Nephron (organoid): Measurements from ENCODE around the gene VPS35L.

Experiments used
- H3K27ac Mint-ChIP-seq, 3 experiments: 2 replicates each; pipeline ENCODE4 v1.8.0; 2020; ENCODE audit warnings: mixed read lengths in 3 of 3, mild to moderate bottlenecking in 2 of 3, moderate library complexity in 1 of 3
- H3K27me3 Mint-ChIP-seq: 2 replicates; pipeline ENCODE4 v1.8.0; 2021; ENCODE audit warnings: low read depth, mild to moderate bottlenecking, moderate library complexity, mixed read lengths
- H3K36me3 Mint-ChIP-seq: 2 replicates; pipeline ENCODE4 v1.8.0; 2020; ENCODE audit warnings: low read depth, mixed read lengths
- H3K4me1 Mint-ChIP-seq: 2 replicates; pipeline ENCODE4 v1.8.0; 2020; ENCODE audit warnings: mixed read lengths
- H3K4me3 Mint-ChIP-seq, 3 experiments: 2 replicates each; pipeline ENCODE4 v1.8.0; 2020; ENCODE audit warnings: mild to moderate bottlenecking in 3 of 3, mixed read lengths in 3 of 3, moderate library complexity in 2 of 3
- H3K9me3 Mint-ChIP-seq: 2 replicates; pipeline ENCODE4 v1.8.0; 2020; ENCODE audit warnings: mixed read lengths
- CTCF ChIP-seq, 3 experiments: fragments of 200-600 bp; sonication (generic); IDR thresholded peaks; one replicate each; pipeline ENCODE4 v1.5.0; 2021; ENCODE audit warnings: antibody characterized with exemption in 3 of 3; ENCODE audit not compliant: unreplicated experiment in 3 of 3

VPS35L gene

GRCh38 chr16:19683453-19684236 lies 128.1 kb downstream of the VPS35L start:
- TF ChIP-seq CTCF (IDR thresholded peaks at IDR 0.05; ENCODE audit: unreplicated experiment in 3 of 3), result no peak
- Mint-ChIP-seq H3K27me3 (no peaks in the 10 kb centered on the region), H3K27ac (no peak overlapping the region), H3K4me1 (peaks cover 55% of the 10 kb centered on the region), H3K9me3 (peaks cover 8% of the 10 kb centered on the region), H3K4me3 (no peak overlapping the region), H3K36me3 (peaks cover 79% of the 10 kb centered on the region)

GRCh38 chr16:19685176-19685575 lies 129.7 kb downstream of the VPS35L start:
- Mint-ChIP-seq H3K4me3 (no peak overlapping the region), H3K36me3 (peaks cover 73% of the 10 kb centered on the region), H3K27me3 (no peaks in the 10 kb centered on the region), H3K27ac (no peak overlapping the region), H3K9me3 (peaks cover 8% of the 10 kb centered on the region), H3K4me1 (peaks cover 51% of the 10 kb centered on the region)
- no peak for TF ChIP-seq CTCF (IDR thresholded peaks at IDR 0.05; ENCODE audit: unreplicated experiment in 3 of 3)

GRCh38 chr16:19687279-19687678 lies 131.8 kb downstream of the VPS35L start:
- Mint-ChIP-seq H3K36me3 (peaks cover 65% of the 10 kb centered on the region), H3K27me3 (no peaks in the 10 kb centered on the region), H3K27ac (peak overlapping the region; percentile 11 to 80 (median 60)), H3K4me3 (no peak overlapping the region), H3K4me1 (peaks cover 38% of the 10 kb centered on the region), H3K9me3 (peaks cover 8% of the 10 kb centered on the region)
- TF ChIP-seq CTCF (IDR thresholded peaks at IDR 0.05; ENCODE audit: unreplicated experiment in 3 of 3), result no peak

GRCh38 chr16:19688396-19689024 lies 133.0 kb downstream of the VPS35L start:
- peaks cover 38% of the 10 kb centered on the region for H3K4me1 Mint-ChIP-seq
- no peaks in the 10 kb centered on the region for H3K27me3 Mint-ChIP-seq
- peak overlapping the region; percentile 16 to 52 (median 37) for H3K27ac Mint-ChIP-seq
- H3K4me3 Mint-ChIP-seq, result no peak overlapping the region
- TF ChIP-seq CTCF (IDR thresholded peaks at IDR 0.05; ENCODE audit: unreplicated experiment in 3 of 3), result no peak
- H3K9me3 Mint-ChIP-seq, result peaks cover 8% of the 10 kb centered on the region
- peaks cover 62% of the 10 kb centered on the region for H3K36me3 Mint-ChIP-seq

- H3K4me1 Mint-ChIP-seq, result peaks cover 38% of the 10 kb centered on the region
- H3K9me3 Mint-ChIP-seq, result peaks cover 8% of the 10 kb centered on the region
- no peak for TF ChIP-seq CTCF (IDR thresholded peaks at IDR 0.05; ENCODE audit: unreplicated experiment in 3 of 3)
- H3K27ac Mint-ChIP-seq, result no peak overlapping the region
- no peaks in the 10 kb centered on the region for H3K27me3 Mint-ChIP-seq
- peaks cover 59% of the 10 kb centered on the region for H3K36me3 Mint-ChIP-seq
- H3K4me3 Mint-ChIP-seq, result no peak overlapping the region
Measured at GRCh38 chr16:19689342-19689741, 133.8 kb downstream of the VPS35L start.
